Stimulated activated naive B cell treated with anti-CD40 and anti-IgM and Interleukin-4, amounts not matched to agents 10 μg/mL and 1 μg/mL and 100 μg/mL, for 72 hours (primary cell): Measurements from ENCODE around the gene CEMIP2.

Experiments used
- ATAC-seq, 2 donors: fragments of 150-1000 bp; cut with Tn5 transposase; replicated peaks; 2 replicates each; pipeline ENCODE4 v1.10.0; 2021; ENCODE audit warnings: moderate library complexity in 1 of 2
- DNase-seq: peaks from one replicate; pipeline ENCODE4 v3.0.0; 2021
- H3K27ac Mint-ChIP-seq: one replicate; pipeline ENCODE4 v1.8.0; 2022; ENCODE audit warnings: mild to moderate bottlenecking, mixed read lengths
- H3K27me3 Mint-ChIP-seq, 2 donors: one replicate each; pipeline ENCODE4 v1.8.0; 2022; ENCODE audit warnings: mixed read lengths in 2 of 2
- H3K36me3 Mint-ChIP-seq, 2 donors: one replicate each; pipeline ENCODE4 v1.8.0; 2022; ENCODE audit warnings: mixed read lengths in 2 of 2, mild to moderate bottlenecking in 1 of 2
- H3K4me1 Mint-ChIP-seq, 2 donors: one replicate each; pipeline ENCODE4 v1.8.0; 2022; ENCODE audit warnings: mixed read lengths in 2 of 2, mild to moderate bottlenecking in 1 of 2
- H3K4me3 Mint-ChIP-seq, 2 donors: one replicate each; pipeline ENCODE4 v1.8.0; 2022; ENCODE audit warnings: mild to moderate bottlenecking in 2 of 2, mixed read lengths in 2 of 2, moderate library complexity in 1 of 2
- H3K9me3 Mint-ChIP-seq, 2 donors: one replicate each; pipeline ENCODE4 v1.8.0; 2022; ENCODE audit warnings: mixed read lengths in 2 of 2, mild to moderate bottlenecking in 1 of 2

Gene CEMIP2

DNA sequence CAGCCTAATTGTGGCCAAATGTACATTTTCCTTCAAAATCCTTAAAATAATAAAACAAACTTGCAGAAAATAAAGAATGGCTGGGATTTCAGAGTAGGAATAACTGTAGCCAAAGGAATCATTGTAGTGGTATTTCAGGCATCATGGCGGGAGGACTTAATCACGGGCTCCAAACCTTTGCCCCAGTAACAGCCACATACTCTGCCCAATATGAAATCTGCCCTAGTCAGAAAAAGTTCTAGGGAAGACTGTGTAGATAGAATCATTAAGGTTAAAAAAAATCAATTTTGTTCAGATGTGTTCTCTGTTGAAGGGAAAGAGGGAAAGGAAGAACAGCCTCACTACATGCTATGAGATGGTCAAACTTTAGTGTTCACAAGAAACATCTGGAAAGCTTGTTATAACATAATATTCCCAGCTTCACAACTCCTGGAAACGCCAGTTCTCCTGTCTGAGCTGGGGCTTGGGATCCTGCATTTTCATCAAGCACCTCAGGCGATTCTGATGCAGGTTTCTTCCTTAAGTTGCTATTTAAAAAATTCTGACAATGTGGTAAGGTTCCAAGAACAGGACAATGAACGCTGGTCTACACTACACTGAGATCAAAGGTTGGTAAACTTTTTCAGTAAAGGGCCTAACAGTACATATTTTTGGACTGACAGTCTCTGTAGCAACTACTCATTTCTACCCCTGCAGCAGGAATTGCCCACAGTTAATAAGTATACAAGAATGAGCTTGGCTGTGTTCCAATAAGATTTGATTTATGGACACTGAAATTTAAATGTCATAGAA lies 87.9 kb downstream of the CEMIP2 start:
- H3K27me3 Mint-ChIP-seq, result no peaks in the 10 kb centered on the region
- H3K9me3 Mint-ChIP-seq, result peaks cover 0 to 2% of the 10 kb centered on the region in 2 donors
- peaks cover 48 to 82% of the 10 kb centered on the region in 2 donors for H3K4me1 Mint-ChIP-seq
- DNase-seq (no peak), ATAC-seq (peak; percentile 53 to 63)
- H3K27ac Mint-ChIP-seq, result peak overlapping the region; percentile 33
- H3K4me3 Mint-ChIP-seq, result no peak overlapping the region
- peaks cover 0 to 25% of the 10 kb centered on the region in 2 donors for H3K36me3 Mint-ChIP-seq

DNA sequence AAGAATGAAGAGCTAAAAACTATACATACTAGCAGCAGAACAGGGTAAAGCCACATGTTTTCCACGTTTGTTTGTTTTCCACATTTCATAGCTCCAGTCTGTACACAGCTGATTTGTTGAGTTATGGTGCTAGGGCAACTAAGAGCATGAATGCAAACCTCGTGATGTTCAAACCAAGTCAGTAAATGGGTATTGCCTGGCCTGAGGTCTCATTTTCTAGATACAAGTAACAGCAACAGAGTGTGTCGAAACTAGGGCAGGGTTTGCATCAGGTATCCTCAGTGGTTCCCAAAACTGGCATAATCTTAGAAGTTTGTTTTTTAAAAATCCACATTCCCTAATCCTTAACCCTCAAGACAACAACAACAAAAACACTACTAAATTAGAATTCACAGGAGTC lies 89.3 kb downstream of the CEMIP2 start:
- ATAC-seq (no peak), DNase-seq (no peak)
- H3K9me3 Mint-ChIP-seq, result peaks cover 0 to 4% of the 10 kb centered on the region in 2 donors
- peaks cover 0 to 22% of the 10 kb centered on the region in 2 donors for H3K36me3 Mint-ChIP-seq
- H3K4me3 Mint-ChIP-seq, result no peak overlapping the region
- H3K4me1 Mint-ChIP-seq, result peaks cover 44 to 79% of the 10 kb centered on the region in 2 donors
- H3K27me3 Mint-ChIP-seq, result no peaks in the 10 kb centered on the region
- H3K27ac Mint-ChIP-seq, result no peak overlapping the region

DNA sequence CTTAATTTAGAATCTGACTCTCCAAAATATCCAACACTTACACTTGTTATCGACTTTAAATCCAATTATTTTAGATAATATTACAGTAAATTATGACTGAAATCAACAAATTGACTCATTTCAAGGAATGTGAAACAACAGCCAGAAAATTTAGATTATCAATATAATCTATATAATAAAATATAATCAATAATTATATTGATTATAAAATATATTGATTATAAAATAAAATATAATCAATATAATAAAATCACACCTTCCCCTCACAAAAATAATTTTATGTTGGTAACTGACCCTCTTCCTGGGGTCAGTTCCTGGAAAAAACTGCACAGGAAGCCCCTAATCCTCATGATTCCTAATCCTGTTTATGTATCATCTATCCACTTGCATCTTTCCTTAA lies 91.1 kb downstream of the CEMIP2 start:
- Mint-ChIP-seq H3K9me3 (peaks cover 0 to 4% of the 10 kb centered on the region in 2 donors), H3K36me3 (peaks cover 0 to 15% of the 10 kb centered on the region in 2 donors), H3K27me3 (no peaks in the 10 kb centered on the region), H3K4me3 (no peak overlapping the region), H3K27ac (no peak overlapping the region), H3K4me1 (peaks cover 41 to 71% of the 10 kb centered on the region in 2 donors)
- no peak for ATAC-seq
- DNase-seq, result no peak

DNA sequence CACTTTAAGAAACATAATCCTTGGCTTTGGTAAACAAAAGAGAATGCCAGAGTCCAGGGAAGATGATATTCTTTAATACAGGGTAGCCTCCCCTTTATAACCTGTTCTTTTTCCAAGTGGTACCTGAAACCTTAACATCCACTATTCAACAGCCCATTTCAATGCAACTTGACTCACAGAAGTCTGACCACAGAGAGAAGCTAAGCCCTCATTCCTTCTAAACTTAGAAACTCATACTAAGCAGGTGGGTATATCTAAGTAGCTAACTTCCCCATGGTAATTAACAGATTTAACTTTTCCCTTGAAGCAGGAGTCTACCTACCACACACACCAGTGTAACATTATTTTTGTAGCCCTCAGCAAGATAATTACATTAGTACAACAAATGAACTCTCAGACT lies 91.9 kb downstream of the CEMIP2 start:
- H3K4me3 Mint-ChIP-seq, result no peak overlapping the region
- no peaks in the 10 kb centered on the region for H3K27me3 Mint-ChIP-seq
- peak; percentile 57 to 66 for ATAC-seq
- DNase-seq, result no peak
- peaks cover 0 to 4% of the 10 kb centered on the region in 2 donors for H3K9me3 Mint-ChIP-seq
- peaks cover 0 to 15% of the 10 kb centered on the region in 2 donors for H3K36me3 Mint-ChIP-seq
- no peak overlapping the region for H3K27ac Mint-ChIP-seq
- peaks cover 35 to 64% of the 10 kb centered on the region in 2 donors for H3K4me1 Mint-ChIP-seq

DNA sequence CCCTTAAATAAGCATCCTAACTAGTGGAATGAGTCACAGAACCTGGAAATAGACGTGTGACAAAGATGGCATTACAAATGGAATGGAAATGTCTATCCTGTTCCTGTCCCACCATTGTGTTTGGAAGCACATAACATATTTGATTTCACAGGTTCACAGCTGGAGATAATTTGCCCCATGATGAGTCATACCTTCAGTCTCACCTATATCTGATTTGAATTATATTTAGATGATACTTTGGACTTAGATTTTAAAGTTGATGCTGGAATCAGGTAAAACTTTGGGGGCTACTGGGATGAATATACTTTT lies 92.5 kb downstream of the CEMIP2 start:
- Mint-ChIP-seq H3K4me3 (no peak overlapping the region), H3K9me3 (peaks cover 0 to 4% of the 10 kb centered on the region in 2 donors), H3K27ac (peak overlapping the region; percentile 25), H3K27me3 (no peaks in the 10 kb centered on the region), H3K4me1 (peaks cover 35 to 62% of the 10 kb centered on the region in 2 donors), H3K36me3 (peaks cover 0 to 15% of the 10 kb centered on the region in 2 donors)
- ATAC-seq, result peak; percentile 14 to 18
- no peak for DNase-seq

DNA sequence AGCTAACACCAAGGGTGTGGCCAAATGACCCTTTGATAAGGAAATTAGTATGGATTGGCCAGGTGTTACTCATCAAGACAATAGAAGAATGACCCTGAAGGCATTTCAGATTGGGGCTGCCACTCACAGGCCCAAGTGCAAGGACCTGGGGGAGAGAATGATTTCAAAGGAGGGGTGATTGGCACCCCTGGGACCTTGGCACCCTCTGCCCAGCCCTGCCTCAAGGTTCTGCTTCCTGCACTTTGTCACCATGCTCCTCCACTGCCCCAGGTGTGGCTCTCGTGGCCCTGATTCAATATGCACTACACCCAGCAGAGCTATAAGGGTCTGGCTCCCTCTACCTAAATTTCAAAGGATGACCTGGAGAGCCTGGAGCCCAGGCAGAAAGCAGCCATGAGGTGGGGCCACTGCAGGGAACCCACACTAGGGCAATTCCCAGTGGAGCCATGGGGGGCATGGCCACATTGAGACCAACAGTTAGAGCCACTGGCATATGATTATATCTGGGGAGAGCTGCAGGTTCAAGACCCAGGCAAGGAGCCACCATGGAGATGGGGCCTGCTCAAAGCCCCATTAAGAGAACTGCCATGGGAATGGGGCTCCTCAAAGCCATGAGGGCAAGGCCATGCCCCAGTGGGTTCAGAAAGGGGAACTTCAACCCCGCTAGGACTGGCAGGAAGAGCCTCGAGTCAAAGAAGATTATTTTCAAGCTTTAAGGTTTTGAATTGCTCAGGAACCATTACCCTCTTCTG lies 93.0 kb downstream of the CEMIP2 start:
- no peak overlapping the region for H3K4me3 Mint-ChIP-seq
- peak overlapping the region; percentile 65 for H3K27ac Mint-ChIP-seq
- H3K4me1 Mint-ChIP-seq, result peaks cover 32 to 59% of the 10 kb centered on the region in 2 donors
- no peak for DNase-seq
- ATAC-seq, result peak; percentile 59 to 60
- no peaks in the 10 kb centered on the region for H3K27me3 Mint-ChIP-seq
- H3K9me3 Mint-ChIP-seq, result peaks cover 0 to 4% of the 10 kb centered on the region in 2 donors
- peaks cover 0 to 15% of the 10 kb centered on the region in 2 donors for H3K36me3 Mint-ChIP-seq

DNA sequence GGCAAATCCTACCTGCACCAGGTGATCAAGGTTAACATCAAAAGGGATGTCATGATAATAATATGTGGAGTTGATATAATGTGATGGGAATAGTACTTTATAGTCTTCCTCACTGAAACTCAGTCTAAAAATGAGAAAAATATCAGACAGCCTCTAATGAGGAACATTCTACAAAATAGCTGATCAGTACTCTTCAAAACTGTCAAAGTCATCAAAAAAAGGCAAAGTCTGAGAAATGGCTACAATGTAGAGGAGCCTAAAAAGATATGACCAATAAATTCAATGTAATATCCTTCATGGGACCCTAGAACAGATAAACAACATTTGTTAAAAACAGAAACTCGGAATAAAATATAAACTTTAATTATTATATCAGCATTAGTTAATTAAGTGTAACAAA lies 95.7 kb downstream of the CEMIP2 start:
- no peak overlapping the region for H3K27ac Mint-ChIP-seq
- peaks cover 0 to 8% of the 10 kb centered on the region in 2 donors for H3K36me3 Mint-ChIP-seq
- ATAC-seq, result no peak
- H3K27me3 Mint-ChIP-seq, result no peaks in the 10 kb centered on the region
- H3K9me3 Mint-ChIP-seq, result peaks cover 0 to 2% of the 10 kb centered on the region in 2 donors
- H3K4me3 Mint-ChIP-seq, result no peak overlapping the region
- no peak for DNase-seq
- H3K4me1 Mint-ChIP-seq, result peaks cover 23 to 32% of the 10 kb centered on the region in 2 donors

DNA sequence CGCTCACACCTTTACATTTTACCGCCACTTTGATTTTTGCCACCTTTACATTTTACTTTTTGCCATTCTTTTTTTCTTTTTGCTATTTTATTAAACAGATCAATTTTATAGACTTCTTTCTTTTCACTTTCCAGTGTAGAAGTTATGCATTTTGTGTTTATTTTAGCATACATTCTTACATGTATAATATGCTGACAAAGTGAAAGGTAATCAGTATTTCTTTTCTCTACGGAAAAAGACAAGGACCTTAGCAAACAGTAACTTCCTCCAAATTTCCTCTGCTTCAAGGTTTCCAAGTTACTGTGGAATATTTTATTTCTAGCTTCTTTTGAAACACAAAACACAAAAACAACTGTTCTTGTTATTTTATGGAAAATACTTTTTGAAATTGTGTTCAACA lies 97.0 kb downstream of the CEMIP2 start:
- DNase-seq (no peak), ATAC-seq (no peak)
- Mint-ChIP-seq H3K27ac (no peak overlapping the region), H3K4me1 (peaks cover 14 to 20% of the 10 kb centered on the region in 2 donors), H3K27me3 (no peaks in the 10 kb centered on the region), H3K9me3 (peaks cover 0 to 2% of the 10 kb centered on the region in 2 donors), H3K4me3 (no peak overlapping the region), H3K36me3 (peaks cover 0 to 4% of the 10 kb centered on the region in 2 donors)

DNA sequence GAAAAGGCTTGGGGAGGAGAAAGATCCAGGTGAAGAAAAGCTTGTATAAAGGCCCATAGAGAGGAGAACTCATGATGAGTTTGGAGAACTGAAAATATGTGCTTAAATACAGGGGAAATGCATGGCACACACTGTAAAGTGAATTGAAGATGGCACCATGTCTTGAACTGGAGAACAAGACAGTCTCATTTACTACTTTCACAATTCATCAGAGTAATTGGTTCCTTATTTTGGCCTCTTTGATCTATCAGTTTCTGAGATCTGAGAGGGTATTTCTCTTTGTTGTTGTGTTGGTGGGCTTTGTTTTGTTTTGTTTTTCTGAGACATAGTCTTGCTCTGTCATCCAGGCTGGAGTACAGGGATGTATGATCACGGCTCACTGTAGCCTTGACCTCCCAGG lies 98.2 kb downstream of the CEMIP2 start:
- ATAC-seq (peak; percentile 95 to 96), DNase-seq (no peak)
- Mint-ChIP-seq H3K27me3 (no peaks in the 10 kb centered on the region), H3K4me1 (peaks cover 6 to 8% of the 10 kb centered on the region in 2 donors), H3K9me3 (no peaks in the 10 kb centered on the region), H3K27ac (no peak overlapping the region), H3K36me3 (no peaks in the 10 kb centered on the region), H3K4me3 (no peak overlapping the region)

DNA sequence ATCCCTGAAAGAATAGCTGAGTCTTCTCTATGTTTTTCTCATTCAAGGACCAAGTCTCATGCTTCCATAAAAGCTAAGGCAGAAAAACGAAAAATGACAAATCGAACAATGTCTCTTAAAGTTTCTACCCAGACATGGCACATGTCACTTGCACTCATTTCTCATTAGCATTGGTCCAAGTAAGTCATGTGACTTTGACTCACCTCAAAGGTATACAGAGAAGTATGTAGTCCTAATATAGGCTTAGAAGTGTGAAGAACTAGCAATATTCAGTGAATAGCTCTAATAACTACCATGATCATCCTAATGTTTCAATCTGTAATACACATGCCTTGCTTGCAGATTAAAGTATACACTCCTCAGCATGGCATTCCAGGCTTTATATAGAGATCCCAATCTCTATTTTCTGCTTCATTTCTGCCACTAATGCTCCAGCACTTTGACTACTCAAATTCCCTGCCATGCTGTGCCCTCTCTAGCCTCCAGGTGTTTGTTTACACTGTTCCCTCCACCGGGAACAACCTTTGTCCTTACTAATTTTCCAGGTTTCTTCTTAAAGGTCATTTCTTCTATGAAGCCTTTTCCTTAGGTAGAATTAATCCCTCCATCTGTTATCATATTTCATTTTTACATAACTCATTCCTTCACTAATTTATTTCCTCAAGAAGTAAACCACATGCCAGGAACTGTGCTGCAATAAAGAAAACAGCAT lies 98.9 kb downstream of the CEMIP2 start:
- Mint-ChIP-seq H3K4me3 (no peak overlapping the region), H3K36me3 (no peaks in the 10 kb centered on the region), H3K4me1 (peaks cover 1 to 6% of the 10 kb centered on the region in 2 donors), H3K27me3 (no peaks in the 10 kb centered on the region), H3K9me3 (no peaks in the 10 kb centered on the region), H3K27ac (no peak overlapping the region)
- ATAC-seq (no peak), DNase-seq (no peak)

DNA sequence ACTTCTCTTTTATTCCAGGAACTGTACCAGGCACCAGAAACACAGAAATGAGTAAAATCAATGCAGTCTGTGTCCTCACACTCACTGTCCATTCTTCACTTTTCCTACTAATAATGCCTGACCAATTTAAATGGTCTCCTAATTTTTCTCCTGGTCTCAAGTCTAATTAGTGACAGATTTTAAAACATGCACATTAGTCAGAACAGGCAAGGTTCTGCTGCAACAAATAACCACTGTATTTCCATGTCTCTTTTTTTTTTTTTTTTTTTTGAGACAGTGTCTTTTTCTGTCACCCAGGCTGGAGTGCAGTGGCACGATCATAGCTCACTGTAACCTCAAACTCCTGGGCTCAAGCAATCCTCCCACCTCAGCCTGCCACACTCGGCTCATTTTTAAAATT lies 99.6 kb downstream of the CEMIP2 start:
- ATAC-seq (no peak), DNase-seq (no peak)
- Mint-ChIP-seq H3K4me3 (no peak overlapping the region), H3K9me3 (no peaks in the 10 kb centered on the region), H3K36me3 (no peaks in the 10 kb centered on the region), H3K4me1 (peaks cover 0 to 6% of the 10 kb centered on the region in 2 donors), H3K27ac (no peak overlapping the region), H3K27me3 (no peaks in the 10 kb centered on the region)

DNA sequence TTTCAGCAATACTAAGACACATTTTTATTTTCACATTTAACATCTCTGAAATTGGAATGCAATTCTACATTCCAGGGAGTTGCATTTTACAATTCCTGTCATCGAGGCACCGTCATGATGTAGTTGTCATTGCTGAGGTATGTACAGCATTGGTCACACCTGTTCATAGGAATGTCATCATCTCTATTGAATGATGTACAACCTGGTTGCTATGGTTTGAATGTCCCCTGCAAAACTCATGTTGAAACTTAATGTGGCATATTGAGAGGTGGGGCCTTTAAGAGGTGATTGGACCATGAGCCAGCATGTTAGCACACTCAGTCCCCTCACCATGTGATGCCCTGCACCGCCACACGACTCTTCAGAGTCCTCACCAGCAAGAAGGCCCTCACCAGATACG lies 103.1 kb downstream of the CEMIP2 start:
- Mint-ChIP-seq H3K27ac (no peak overlapping the region), H3K36me3 (no peaks in the 10 kb centered on the region), H3K4me3 (no peak overlapping the region), H3K4me1 (peaks cover 0 to 4% of the 10 kb centered on the region in 2 donors), H3K27me3 (no peaks in the 10 kb centered on the region), H3K9me3 (no peaks in the 10 kb centered on the region)
- ATAC-seq (no peak), DNase-seq (no peak)

DNA sequence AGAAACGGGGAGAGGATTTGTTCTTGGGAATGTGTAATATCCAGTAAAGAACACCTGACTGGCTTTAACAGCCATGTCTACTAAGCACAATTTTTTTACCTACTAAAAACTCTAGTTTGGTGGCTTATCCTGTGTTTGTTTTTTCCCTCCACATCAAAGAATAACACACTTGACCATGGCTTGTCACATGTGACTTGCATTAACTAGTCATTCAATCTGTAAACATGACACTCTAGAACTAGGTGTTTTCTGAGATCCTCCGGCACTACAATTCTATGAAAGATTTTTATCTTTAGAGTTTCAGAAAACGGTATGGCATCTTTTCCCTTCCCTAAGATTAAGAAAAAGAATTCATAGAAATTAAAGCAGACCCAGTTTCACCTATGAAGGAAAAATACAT lies 103.7 kb downstream of the CEMIP2 start:
- Mint-ChIP-seq H3K9me3 (no peaks in the 10 kb centered on the region), H3K4me3 (no peak overlapping the region), H3K27ac (no peak overlapping the region), H3K27me3 (no peaks in the 10 kb centered on the region), H3K4me1 (no peaks in the 10 kb centered on the region), H3K36me3 (no peaks in the 10 kb centered on the region)
- DNase-seq, result no peak
- no peak for ATAC-seq

DNA sequence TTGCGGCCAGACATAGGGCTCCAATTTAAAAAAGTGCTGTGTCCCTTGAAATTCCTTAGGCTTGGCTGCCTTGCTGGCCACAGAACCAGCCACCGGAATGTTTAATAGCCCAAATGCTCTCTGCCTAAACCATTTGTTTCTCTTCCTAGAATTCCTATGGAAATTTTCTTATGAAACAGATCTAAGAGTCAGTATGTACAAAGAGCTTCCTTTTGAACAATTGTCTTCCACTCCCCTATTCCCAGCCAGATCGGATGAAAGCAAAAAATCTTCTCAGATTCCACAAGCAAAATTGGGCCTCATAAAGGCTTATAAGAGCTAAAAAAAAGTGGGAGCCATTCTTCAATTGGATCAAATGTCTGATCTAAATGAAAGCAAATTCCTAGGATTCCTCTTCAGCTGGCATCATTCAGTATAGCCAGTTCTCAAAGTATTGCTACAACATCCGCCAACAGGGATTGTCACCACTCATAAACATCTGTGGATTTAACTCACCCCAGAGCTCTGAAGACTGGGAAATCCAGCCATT lies 104.3 kb downstream of the CEMIP2 start:
- ATAC-seq (no peak), DNase-seq (no peak)
- Mint-ChIP-seq H3K9me3 (no peaks in the 10 kb centered on the region), H3K27me3 (no peaks in the 10 kb centered on the region), H3K4me3 (no peak overlapping the region), H3K4me1 (no peaks in the 10 kb centered on the region), H3K36me3 (no peaks in the 10 kb centered on the region), H3K27ac (no peak overlapping the region)
